ENCODE data around the gene GSK3B. TPM values are rescaled to one million over a fixed set of nuclear protein-coding genes. Genes with fewer than 3 reads are reported as not detected.

GSK3B gene
- total RNA-seq, 1 experiment from 2014 or later, result 56.5 TPM

- no peaks in the 10 kb centered on the region for H3K4me1 ChIP-seq (ENCODE audit: insufficient read depth, low read length)
- no peaks in the 10 kb centered on the region for H4K20me1 ChIP-seq (ENCODE audit: control insufficient read depth, insufficient read depth, insufficient read length)
- H2BK12ac ChIP-seq (ENCODE audit: insufficient read length, low read depth, low read length), result no peak overlapping the region
- H3K18ac ChIP-seq (ENCODE audit: insufficient read length, low read depth, low read length), result no peak overlapping the region
- no CpG with 5 or more reads among the region's 1 CpG for WGBS (ENCODE audit: extremely low coverage, insufficient read length, low lambda C conversion rate)
- DNase-seq, result no peak
- no peak overlapping the region for H4K91ac ChIP-seq (ENCODE audit: insufficient read length, low read depth, low read length)
- Mint-ChIP-seq H3K27ac (no peak overlapping the region), H3K4me1 (no peaks in the 10 kb centered on the region), H3K9me3 (peaks cover 7 to 8% of the 10 kb centered on the region in 2 experiments), H3K36me3 (ENCODE audit: insufficient read depth in 1 of 3, low read depth in 3 of 3) (peaks cover 0 to 6% (median 2%) of the 10 kb centered on the region in 3 experiments; a peak in 4 of 7 replicates), H3K4me3 (no peak overlapping the region), H3K27me3 (ENCODE audit: low read depth) (no peaks in the 10 kb centered on the region; the same call in 1 of the 2 replicates)
- H2BK5ac ChIP-seq (ENCODE audit: insufficient read length, low read length), result no peak overlapping the region
- TF ChIP-seq, protein P1, sequence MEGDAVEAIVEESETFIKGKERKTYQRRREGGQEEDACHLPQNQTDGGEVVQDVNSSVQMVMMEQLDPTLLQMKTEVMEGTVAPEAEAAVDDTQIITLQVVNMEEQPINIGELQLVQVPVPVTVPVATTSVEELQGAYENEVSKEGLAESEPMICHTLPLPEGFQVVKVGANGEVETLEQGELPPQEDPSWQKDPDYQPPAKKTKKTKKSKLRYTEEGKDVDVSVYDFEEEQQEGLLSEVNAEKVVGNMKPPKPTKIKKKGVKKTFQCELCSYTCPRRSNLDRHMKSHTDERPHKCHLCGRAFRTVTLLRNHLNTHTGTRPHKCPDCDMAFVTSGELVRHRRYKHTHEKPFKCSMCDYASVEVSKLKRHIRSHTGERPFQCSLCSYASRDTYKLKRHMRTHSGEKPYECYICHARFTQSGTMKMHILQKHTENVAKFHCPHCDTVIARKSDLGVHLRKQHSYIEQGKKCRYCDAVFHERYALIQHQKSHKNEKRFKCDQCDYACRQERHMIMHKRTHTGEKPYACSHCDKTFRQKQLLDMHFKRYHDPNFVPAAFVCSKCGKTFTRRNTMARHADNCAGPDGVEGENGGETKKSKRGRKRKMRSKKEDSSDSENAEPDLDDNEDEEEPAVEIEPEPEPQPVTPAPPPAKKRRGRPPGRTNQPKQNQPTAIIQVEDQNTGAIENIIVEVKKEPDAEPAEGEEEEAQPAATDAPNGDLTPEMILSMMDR (conservative IDR thresholded peaks at IDR 0.05), result no peak
- no peak overlapping the region for H3K27ac ChIP-seq (ENCODE audit: insufficient read length, low read depth, low read length)
- no peak overlapping the region for H3K14ac ChIP-seq (ENCODE audit: insufficient read depth, low read length)
- H3K23me2 ChIP-seq (ENCODE audit: insufficient read length, low read depth, low read length, poor library complexity, severe bottlenecking), result no peaks in the 10 kb centered on the region
- H3K79me1 ChIP-seq (ENCODE audit: insufficient read depth, low read depth, low read length, poor library complexity, severe bottlenecking), result no peaks in the 10 kb centered on the region
- no peak overlapping the region for H2AK5ac ChIP-seq (ENCODE audit: insufficient read length, low read length)
- H3K4me2 ChIP-seq (ENCODE audit: insufficient read depth, insufficient read length, low read length), result no peak overlapping the region
- no peak overlapping the region for H2BK20ac ChIP-seq (ENCODE audit: low read depth, low read length, poor library complexity, severe bottlenecking)
- no peak overlapping the region for H4K8ac ChIP-seq (replicated peaks; ENCODE audit: insufficient read length, low read depth, low read length)
- H3T11ph ChIP-seq (ENCODE audit: low read length), result no peak overlapping the region
- H3K9me3 ChIP-seq (ENCODE audit: control insufficient read depth, low read depth, low read length), result no peaks in the 10 kb centered on the region
- no peak overlapping the region for H3K4ac ChIP-seq (ENCODE audit: low read depth, low read length)
- no peaks in the 10 kb centered on the region for H3K27me3 ChIP-seq (ENCODE audit: insufficient read depth, low read length)
- no peak overlapping the region for H2AFZ ChIP-seq (ENCODE audit: low read length)
- H2BK120ac ChIP-seq (ENCODE audit: low read depth, low read length, poor library complexity, severe bottlenecking), result no peak overlapping the region
- no peak overlapping the region for H3K9ac ChIP-seq (ENCODE audit: extremely low read depth, insufficient read length, low read length)
- no peaks in the 10 kb centered on the region for H3K79me2 ChIP-seq (ENCODE audit: insufficient read depth, low read length)
- H3K23ac ChIP-seq (ENCODE audit: insufficient read length, low read depth, low read length), result no peak overlapping the region
- no peak overlapping the region for H4K5ac ChIP-seq (ENCODE audit: insufficient read length, low read depth, low read length)
- H3K56ac ChIP-seq (ENCODE audit: insufficient read length, low read depth, low read length), result no peak overlapping the region
- H2BK15ac ChIP-seq (ENCODE audit: low read depth, low read length), result no peak overlapping the region
Observed at GRCh38 chr3:120111898-120112297, 17.7 kb upstream of the GSK3B start.
